ENCODE results near the gene LRMDA. TPM values are rescaled to one million over a fixed set of nuclear protein-coding genes. Genes with fewer than 3 reads are reported as not detected.

LRMDA gene
- total and polyA plus RNA-seq, 7 donors = 1.0 to 5.7 (median 2.5) TPM

DNA sequence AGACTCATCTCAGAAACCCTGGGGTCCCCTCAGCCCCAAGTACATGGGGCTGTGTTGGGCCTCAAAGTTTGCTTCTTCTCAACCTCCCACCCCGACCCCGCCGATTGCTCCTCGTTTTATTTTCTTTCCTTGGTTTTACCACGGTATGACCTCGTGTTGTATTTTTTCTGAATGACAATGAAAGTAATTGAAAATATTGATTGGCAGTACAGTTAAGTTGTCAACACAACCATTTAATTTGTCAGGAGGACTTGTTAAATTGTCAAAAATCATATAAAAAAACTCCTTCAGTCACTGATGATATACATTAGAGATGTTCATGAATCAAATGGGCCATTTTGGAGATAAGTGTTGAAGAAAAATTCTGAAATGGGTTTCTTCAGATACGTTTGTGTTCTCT is 520.7 kb downstream of the LRMDA start:
- H3K9me3 ChIP-seq = no peaks in the 10 kb centered on the region
- ATAC-seq = no peak
- H3K36me3 ChIP-seq (ENCODE audit: insufficient read depth in 1 of 2, low read depth in 1 of 2) = no peaks in the 10 kb centered on the region
- no peaks in the 10 kb centered on the region for H3K4me1 ChIP-seq
- no peak overlapping the region for H3K27ac ChIP-seq
- intact Hi-C loops (cut with DNase I) = no loop called here
- DNase-seq = no peak
- WGBS, 3 donors = 85 to 87% (median 87%) methylated on average over 7 of the region's 7 CpGs
- no peaks in the 10 kb centered on the region for H3K27me3 ChIP-seq (ENCODE audit: insufficient read depth in 3 of 3, low read length in 2 of 3)
- H3K4me3 ChIP-seq = no peak overlapping the region
- TF ChIP-seq CTCF (IDR thresholded peaks at IDR 0.05) = no peak

- ATAC-seq (no peak), DNase-seq (no peak)
- no peaks in the 10 kb centered on the region for H3K36me3 ChIP-seq (ENCODE audit: insufficient read depth in 1 of 2, low read depth in 1 of 2)
- WGBS, 3 donors = 79 to 82% (median 81%) methylated on average over 4 of the region's 4 CpGs
- no peak overlapping the region for H3K27ac ChIP-seq
- H3K4me3 ChIP-seq = no peak overlapping the region
- no peak for TF ChIP-seq CTCF (IDR thresholded peaks at IDR 0.05)
- intact Hi-C loops (cut with DNase I) = no loop called here
- no peaks in the 10 kb centered on the region for H3K9me3 ChIP-seq
- H3K27me3 ChIP-seq (ENCODE audit: insufficient read depth in 3 of 3, low read length in 2 of 3) = no peaks in the 10 kb centered on the region
- H3K4me1 ChIP-seq = no peaks in the 10 kb centered on the region
Observed at GRCh38 chr10:75954486-75954885, 523.1 kb downstream of the LRMDA start.

DNA sequence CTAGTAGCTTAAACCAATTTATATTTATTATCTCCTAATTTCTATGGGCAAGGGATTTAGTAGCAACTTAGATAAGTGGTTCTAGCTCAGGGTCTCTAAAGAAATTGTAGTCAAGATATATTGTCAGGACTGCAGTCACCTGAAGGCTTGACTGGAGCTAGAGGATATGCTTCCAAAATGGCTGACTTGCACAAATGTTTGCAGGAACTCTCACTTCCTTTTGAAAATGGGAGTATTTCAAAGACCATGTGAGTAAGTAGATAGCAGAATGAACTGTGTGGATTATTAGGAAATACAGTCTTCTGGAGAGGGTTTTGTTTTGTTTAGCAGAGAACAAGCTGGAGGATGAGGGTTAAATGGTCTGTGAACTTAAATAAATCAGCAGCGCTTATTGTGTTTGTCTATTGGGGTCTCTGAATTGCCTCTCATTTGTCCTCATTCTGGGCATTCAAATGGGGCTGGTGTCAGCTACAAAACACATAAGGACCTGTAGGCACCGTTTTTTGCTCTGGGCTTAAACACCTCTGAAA is 524.6 kb downstream of the LRMDA start:
- no peak overlapping the region for H3K4me3 ChIP-seq
- H3K27ac ChIP-seq = no peak overlapping the region
- H3K4me1 ChIP-seq = no peaks in the 10 kb centered on the region
- H3K9me3 ChIP-seq = no peaks in the 10 kb centered on the region
- intact Hi-C loops (cut with DNase I) = no loop called here
- no peak for TF ChIP-seq CTCF (IDR thresholded peaks at IDR 0.05)
- WGBS, 3 donors = 76 to 78% (median 76%) methylated on average over 2 of the region's 2 CpGs
- no peak for ATAC-seq
- H3K27me3 ChIP-seq (ENCODE audit: insufficient read depth in 3 of 3, low read length in 2 of 3) = no peaks in the 10 kb centered on the region
- no peaks in the 10 kb centered on the region for H3K36me3 ChIP-seq (ENCODE audit: insufficient read depth in 1 of 2, low read depth in 1 of 2)
- no peak for DNase-seq

DNA sequence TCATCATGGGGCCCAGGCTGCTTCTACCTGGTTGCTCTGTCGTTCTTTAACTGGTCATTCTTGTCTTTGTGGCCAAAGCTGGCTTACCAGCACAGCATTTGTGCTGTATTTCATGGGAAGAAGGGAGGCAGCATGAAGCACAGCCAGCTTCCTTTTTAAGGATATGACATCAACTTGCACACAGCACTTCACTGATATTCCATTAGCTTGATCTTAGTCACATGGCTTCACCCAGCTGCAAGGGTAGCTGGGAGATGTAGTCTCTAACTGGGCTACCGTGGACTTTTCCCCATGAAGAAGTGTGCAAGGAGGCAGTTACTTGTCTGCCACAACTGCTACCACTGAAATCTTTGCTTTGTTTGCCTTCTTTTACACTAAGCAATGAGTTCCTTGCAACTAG is 525.2 kb downstream of the LRMDA start:
- ATAC-seq (peak; percentile 69 to 83 (median 78)), DNase-seq (no peak)
- TF ChIP-seq CTCF (IDR thresholded peaks at IDR 0.05) = no peak
- 73 to 90% (median 81%) methylated on average over 2 of the region's 2 CpGs for WGBS, 3 donors
- Histone ChIP-seq H3K27me3 (ENCODE audit: insufficient read depth in 3 of 3, low read length in 2 of 3) (no peaks in the 10 kb centered on the region), H3K9me3 (no peaks in the 10 kb centered on the region), H3K36me3 (ENCODE audit: insufficient read depth in 1 of 2, low read depth in 1 of 2) (no peaks in the 10 kb centered on the region), H3K4me1 (no peaks in the 10 kb centered on the region), H3K27ac (no peak overlapping the region), H3K4me3 (no peak overlapping the region)
- intact Hi-C loops (cut with DNase I) = no loop called here
